Neural crest cell (in vitro differentiated cells): ENCODE results near the gene CEMIP2. TPM values are rescaled to one million over a fixed set of nuclear protein-coding genes. Genes with fewer than 3 reads are reported as not detected.

Source experiments
- DNase-seq: peaks from one replicate; pipeline ENCODE4 v3.0.0; 2021; ENCODE audit warnings: low read depth, mixed read lengths, low spot score
- H3K27ac Mint-ChIP-seq: one replicate; pipeline ENCODE4 v1.8.0; 2021; ENCODE audit warnings: mild to moderate bottlenecking, mixed read lengths; ENCODE audit not compliant: unreplicated experiment
- H3K27me3 Mint-ChIP-seq: 2 replicates; pipeline ENCODE4 v1.8.0; 2021; ENCODE audit warnings: low read depth, mild to moderate bottlenecking, mixed read lengths
- H3K36me3 Mint-ChIP-seq: 2 replicates; pipeline ENCODE4 v1.8.0; 2021; ENCODE audit warnings: low read depth, mild to moderate bottlenecking, mixed read lengths
- H3K4me1 Mint-ChIP-seq: 2 replicates; pipeline ENCODE4 v1.8.0; 2021; ENCODE audit warnings: mixed read lengths
- H3K4me3 Mint-ChIP-seq: one replicate; pipeline ENCODE4 v1.8.0; 2021; ENCODE audit warnings: mild to moderate bottlenecking, mixed read lengths
- H3K9me3 Mint-ChIP-seq: 2 replicates; pipeline ENCODE4 v1.8.0; 2021; ENCODE audit warnings: mixed read lengths
- CTCF ChIP-seq: fragments of 200-600 bp; sonication (generic); conservative IDR thresholded peaks from 2 replicates; pipeline ENCODE4 v1.5.0; 2021; ENCODE audit warnings: antibody characterized with exemption, mild to moderate bottlenecking
- total RNA-seq: library from RNA; stranded (reverse); gene quantifications from 2 replicates; pipeline ENCODE4 v1.2.1, GENCODE V29; 2021

The CEMIP2 gene
- total RNA-seq, 1 donor from 2014 or later = 94.4 TPM

DNA sequence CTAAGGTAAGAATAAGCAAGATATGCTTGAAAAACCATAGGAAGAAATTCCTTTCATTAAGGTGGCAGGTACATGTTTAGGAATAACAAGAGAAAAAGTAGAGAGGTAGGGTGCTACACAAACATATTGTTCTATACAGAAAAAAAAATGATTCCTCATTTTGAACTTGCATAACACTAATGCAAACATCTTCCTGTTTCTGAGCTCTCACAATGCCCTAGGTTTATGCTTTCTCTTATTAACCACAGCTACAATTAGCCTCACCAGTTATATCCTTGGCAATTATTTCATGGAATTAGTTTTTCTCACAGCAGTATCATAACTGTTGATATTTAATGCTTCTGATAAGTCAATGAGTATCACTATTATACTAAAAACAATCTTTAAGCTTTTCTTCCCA lies 20.7 kb downstream of the CEMIP2 start:
- Mint-ChIP-seq H3K27ac (no peak overlapping the region), H3K9me3 (no peaks in the 10 kb centered on the region), H3K36me3 (peaks cover 36% of the 10 kb centered on the region), H3K4me1 (peaks cover 37% of the 10 kb centered on the region), H3K27me3 (no peaks in the 10 kb centered on the region), H3K4me3 (no peak overlapping the region)
- TF ChIP-seq CTCF = no peak
- DNase-seq = no peak

DNA sequence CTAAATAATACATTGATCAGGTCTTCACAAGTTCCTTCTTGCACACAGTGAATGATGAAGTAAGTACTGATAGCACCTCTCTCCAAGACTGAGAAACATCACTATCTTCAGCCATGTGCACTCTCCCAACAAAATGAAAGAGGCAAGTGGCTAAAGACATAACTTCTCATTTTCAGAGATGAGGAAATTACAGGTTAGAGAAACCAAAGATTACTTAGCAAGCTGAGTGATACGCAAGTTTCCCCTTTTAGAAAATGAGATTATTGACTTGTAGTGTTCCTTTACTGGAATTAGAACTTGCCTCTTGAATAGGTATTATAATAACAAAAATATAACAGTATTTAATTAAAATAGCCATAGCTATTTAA lies 21.6 kb downstream of the CEMIP2 start:
- H3K9me3 Mint-ChIP-seq = peaks cover 2% of the 10 kb centered on the region
- H3K27ac Mint-ChIP-seq = no peak overlapping the region
- peaks cover 43% of the 10 kb centered on the region for H3K36me3 Mint-ChIP-seq
- H3K27me3 Mint-ChIP-seq = no peaks in the 10 kb centered on the region
- H3K4me1 Mint-ChIP-seq = peaks cover 38% of the 10 kb centered on the region
- no peak for TF ChIP-seq CTCF
- no peak for DNase-seq
- no peak overlapping the region for H3K4me3 Mint-ChIP-seq

DNA sequence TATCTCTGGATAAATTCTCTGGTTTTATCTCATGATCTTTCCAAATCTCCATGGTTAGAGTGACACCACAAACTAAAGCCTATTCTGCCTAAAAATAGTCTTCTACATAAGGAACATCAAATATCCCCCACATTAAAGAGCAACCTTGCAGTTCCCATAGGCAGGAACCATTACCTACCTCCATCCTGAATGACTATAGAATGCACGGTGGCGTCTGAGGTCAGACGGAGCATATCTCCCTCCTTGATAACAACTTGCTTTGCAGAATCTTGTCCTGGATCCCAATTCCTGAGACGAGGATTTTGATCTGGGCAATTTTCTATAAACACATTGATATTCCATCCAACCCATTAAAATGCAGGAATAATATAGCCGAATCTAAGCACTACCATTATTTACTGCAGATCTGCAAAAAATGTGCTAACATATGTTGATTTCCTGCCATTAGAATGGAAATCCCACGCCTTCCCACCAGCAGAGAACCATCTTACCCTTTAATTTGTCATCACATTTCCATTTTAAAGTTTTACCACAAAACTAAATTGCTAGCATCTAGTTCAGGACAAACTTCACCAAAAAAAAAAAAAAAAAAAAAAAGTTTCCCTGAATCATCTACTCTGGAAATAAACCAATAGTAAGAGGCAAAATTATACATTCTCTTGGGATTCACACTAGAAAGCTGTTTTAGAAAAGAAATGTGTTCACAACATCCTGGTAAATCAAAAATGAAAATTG lies 22.1 kb downstream of the CEMIP2 start:
- H3K27me3 Mint-ChIP-seq = no peaks in the 10 kb centered on the region
- peaks cover 42% of the 10 kb centered on the region for H3K36me3 Mint-ChIP-seq
- peaks cover 34% of the 10 kb centered on the region for H3K4me1 Mint-ChIP-seq
- peaks cover 2% of the 10 kb centered on the region for H3K9me3 Mint-ChIP-seq
- no peak for DNase-seq
- no peak overlapping the region for H3K4me3 Mint-ChIP-seq
- H3K27ac Mint-ChIP-seq = no peak overlapping the region
- TF ChIP-seq CTCF = no peak

DNA sequence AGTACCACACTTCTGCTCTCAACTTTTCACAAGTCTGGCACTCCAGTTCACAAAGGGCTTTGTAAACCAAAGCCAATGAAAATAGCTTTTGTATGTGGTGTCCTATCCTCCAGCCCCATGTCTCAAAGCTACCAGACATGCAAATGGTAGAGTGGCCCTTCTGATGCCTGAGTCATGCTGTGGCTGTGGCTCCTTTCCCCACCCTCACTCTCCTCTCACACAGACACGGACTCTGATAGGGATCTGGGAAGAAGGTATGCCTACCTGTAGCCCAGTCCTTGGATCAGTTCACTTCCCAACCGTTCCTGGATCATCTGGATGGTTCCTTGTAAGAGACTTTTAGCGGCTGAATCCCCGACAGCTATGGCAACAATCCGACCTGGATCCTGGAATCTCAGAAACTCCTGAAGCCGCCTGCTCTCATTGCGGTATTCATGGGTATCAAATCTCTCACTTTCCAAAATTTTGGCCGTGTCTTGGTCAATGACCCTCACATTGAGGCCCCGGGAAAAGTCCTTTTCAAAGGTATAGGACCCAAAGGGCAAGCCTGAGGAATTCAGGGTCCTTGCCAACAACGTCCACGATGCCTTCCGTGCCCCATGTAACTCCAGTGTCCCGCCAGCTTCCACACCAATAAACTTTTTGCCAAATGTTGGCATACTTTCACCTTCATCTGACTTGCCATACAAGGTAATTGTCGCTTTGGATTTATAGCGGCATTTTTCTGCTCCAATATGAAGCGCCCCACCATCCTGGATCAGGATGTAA lies 23.4 kb downstream of the CEMIP2 start:
- Mint-ChIP-seq H3K4me1 (peaks cover 31% of the 10 kb centered on the region), H3K9me3 (peaks cover 2% of the 10 kb centered on the region), H3K4me3 (no peak overlapping the region), H3K36me3 (peaks cover 44% of the 10 kb centered on the region), H3K27me3 (no peaks in the 10 kb centered on the region), H3K27ac (no peak overlapping the region)
- DNase-seq = no peak
- TF ChIP-seq CTCF = no peak

DNA sequence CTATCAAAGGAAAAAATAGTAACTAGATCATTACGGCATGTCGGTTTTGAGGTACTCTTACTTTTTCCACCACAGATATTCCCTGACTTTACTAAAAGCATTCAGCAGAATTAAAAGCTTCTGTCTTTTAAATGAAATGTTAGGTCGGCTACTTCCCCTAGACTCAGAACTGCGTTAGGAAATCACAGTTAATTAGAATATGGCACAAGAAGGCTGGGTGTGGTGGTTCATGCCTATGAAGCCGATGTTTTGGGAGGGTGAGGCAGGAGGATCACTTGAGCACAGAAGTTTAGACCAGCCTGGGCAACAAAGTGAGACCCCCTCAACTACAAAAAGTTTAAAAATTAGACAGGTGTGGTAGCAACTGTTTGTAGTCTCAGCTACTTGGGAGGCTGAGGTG lies 24.4 kb downstream of the CEMIP2 start:
- H3K9me3 Mint-ChIP-seq = peaks cover 2% of the 10 kb centered on the region
- H3K4me1 Mint-ChIP-seq = peaks cover 35% of the 10 kb centered on the region
- H3K4me3 Mint-ChIP-seq = no peak overlapping the region
- peaks cover 48% of the 10 kb centered on the region for H3K36me3 Mint-ChIP-seq
- no peak for DNase-seq
- no peak for TF ChIP-seq CTCF
- H3K27me3 Mint-ChIP-seq = no peaks in the 10 kb centered on the region
- H3K27ac Mint-ChIP-seq = no peak overlapping the region
